Measurements from ENCODE around the gene POU5F2.

DNA sequence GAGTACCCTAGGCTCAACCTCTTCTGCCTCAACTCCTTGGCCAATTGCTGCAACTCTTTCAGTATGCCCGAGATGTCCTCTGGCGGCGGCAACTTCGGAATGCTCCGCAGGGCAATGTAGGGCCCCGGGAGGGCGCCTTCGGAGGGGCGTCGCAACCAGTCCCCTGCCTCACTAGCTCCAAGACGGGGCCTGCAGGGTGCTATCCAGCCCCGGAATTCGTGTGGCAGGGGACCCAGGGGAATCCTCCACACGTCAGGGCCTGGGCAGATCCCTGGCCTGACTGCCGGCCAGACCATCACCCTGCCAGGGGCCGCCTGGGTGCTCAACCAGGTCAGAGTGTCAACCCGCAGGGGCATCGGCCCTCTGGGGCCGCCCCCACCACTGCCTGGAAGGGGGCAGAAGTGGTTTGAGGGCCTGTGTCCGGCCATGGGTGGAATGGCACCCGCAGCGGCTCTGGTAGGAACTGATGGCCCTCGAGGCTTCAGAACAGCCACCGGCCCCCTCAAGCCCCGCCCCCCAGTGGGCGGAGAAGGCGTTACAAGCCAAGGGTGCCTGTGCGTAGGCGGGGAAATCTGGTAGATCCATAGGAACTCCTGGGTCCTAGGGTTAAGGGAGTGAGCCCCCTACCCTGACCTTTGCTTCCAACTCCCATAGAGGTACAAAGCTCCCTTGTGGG is at the start of gene POU5F2:
- TF ChIP-seq CTCF (IDR thresholded peaks at IDR 0.05) = no peak
- no peak for TF ChIP-seq POLR2A (IDR thresholded peaks at IDR 0.05)
